ENCODE results near the gene AKT3.

Gene AKT3

DNA sequence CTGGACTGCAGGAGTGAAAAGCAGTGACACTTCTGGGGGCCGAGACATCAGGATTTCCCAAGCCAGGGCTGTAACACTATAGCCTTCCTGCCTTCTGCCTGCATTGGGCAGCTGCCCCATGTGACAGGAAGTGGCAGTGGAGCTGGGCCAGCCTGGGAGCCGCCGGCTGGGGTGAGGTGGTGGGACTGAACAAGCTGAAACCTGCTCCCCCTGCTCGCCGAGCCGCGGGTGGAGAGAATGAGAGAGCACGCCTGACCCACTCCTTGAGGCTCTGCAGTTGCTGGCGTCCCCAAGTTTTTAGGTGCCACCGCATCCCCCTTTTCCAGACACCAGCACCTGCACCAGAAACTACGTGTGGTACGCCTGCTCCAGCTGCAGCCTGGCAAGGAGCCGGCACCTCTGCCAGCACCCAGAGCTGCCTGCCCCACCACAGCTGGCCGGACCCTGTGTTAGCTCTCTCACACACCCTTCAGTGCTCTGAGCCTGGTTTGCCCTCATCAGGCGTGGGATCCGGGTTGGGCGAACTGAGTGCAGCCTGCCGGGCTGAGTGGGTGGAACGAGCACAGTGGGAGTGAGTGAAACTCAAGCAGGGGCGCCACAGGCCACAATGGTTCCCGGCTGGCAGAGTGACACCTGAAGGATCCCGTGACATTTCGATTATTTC lies 119.4 kb downstream of the AKT3 start:
- DNase-seq: no peak

DNA sequence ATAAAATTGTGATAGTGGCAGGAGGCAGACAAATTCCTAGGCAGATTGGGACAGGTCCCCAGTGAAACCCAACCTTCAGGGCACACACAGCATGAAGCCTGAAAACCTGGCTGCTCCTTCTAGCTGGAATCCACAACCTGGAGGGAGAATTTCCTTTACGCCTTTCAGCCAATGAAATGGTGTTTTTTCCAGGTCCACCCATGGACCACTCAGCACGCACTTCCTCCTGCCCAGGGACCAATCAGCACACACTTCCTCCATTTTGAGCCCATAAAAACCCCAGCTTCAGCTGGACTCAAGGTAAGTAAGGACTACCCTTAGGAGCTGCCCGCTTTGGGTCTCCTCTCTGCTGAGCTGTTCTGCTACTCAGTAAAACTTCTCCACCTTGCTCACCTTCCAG lies 120.1 kb downstream of the AKT3 start:
- no peak for DNase-seq

DNA sequence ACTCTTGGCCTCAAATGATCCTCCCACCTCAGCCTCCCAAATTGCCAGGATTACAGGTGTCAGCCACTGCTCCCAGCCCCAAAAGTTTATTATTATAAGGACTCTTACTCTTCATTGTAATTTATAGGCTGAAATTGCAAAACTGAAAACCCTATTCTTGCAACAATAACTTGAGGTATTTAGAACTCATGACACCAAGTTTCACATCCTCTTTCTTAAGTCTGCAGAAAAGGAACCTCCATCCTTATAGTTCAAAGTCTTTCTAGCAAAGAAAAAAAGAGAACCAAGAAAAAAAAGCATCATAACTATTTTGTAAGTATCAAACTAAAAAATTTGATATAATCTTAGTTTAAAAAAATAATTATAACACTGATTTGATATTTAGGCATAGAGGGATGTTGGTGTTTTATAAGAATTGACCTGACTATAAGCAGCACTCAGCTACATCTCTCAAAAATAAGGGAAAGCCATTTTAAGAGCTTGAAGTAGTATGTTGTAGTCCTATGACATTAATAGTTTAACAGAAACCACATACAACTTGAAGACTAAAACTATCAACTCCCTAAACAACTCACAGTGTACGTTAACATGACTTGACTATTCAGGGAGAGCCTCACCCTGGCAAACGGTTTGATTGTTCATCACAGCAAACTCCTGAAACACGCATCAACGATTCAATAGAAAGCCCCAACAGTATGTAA lies 122.4 kb downstream of the AKT3 start:
- DNase-seq: no peak

DNA sequence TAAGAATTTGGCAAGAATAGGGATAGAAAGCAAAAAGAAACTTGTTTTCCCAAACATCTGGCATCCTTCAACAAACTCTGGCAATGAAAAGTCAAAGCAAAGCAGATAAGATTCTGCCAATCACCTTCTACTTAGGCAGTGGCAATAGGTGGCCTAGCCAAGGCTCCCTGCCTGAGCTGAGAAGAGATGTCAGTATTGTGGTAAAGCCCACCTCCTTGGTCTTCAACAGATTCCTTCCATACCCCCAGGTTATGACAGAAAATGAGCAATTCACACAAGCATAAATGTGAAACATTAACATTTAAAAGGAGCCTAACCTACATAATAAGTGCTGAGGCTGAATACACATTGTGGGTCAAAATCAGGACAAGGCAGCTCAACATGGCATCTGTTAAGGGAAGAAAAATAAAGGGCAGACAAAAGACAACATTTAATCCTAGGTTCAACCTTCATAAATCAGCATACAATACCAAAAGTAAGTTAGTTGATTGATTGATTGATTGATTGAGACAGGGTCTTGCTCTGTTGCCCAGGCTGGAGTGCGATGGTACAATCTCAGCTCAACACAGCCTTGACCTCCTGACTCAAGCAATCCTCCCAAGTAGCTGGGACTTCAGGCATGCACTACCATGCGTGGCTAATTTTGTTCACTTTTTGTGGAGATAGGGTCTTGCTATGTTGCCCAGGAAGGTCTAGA lies 123.1 kb downstream of the AKT3 start:
- no peak for DNase-seq

DNA sequence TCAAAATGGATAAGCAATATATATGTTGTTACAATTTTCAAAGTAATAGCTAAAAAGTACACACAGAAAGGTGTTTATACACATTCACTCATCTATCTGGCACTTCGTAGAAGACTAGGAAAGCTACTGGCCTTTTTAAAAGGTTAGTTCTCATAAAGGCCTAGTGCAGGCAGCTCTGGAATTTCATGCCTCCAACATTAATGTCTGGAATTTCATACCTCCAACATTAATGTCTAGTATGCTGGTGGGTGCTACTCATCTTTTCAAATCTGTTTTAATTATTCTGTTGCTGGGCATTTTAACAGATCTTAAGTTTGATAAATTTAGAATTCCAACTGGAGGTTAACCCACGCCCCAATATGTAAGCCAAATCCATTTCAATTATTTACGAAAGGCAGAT lies 124.2 kb downstream of the AKT3 start:
- no peak for DNase-seq

DNA sequence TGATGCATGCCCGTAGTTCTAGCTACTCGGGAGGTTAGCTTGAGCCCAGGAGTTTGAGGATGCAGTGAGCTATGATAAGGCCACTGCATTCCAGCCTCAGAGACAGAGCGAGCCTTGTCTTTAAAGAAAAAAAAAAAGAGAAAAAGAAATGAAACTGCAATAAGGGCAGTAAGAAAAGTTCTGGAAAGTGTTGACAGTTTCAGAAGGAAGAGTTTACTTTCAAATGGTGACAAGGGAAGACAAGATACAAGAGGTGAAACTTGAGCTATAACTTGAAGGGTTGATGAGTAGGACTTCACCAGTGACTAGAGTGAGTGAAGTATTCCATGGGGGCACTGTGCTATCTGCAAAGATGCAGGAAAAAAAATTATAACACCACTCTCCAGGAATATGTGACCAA lies 125.0 kb downstream of the AKT3 start:
- no peak for DNase-seq

DNA sequence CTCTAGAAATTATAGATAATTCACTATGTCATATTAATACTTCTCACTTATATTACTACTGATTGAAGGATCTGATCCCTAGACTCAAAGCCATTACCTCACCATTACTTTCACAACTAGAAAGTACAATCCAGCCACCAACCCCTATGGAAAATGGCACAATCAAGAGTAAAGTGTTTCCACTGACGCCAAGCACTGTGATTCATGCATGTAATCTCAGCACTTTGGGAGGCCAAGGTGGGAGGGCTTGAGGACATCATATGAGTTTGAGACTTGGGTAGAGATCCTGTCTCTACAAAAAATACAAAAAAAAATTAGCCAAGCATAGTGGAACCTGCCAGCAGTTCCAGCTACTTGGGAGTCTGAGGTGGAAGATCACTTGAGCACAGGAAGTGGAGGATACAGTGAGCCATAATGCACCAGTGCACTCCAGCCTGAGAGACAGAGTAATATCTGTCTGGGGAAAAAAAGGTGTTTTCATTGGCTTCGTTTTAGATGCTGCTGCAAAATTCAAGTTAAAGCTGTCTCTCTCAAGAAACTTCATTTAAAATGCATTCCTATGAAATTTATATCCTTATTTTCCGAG lies 126.5 kb downstream of the AKT3 start:
- no peak for DNase-seq

DNA sequence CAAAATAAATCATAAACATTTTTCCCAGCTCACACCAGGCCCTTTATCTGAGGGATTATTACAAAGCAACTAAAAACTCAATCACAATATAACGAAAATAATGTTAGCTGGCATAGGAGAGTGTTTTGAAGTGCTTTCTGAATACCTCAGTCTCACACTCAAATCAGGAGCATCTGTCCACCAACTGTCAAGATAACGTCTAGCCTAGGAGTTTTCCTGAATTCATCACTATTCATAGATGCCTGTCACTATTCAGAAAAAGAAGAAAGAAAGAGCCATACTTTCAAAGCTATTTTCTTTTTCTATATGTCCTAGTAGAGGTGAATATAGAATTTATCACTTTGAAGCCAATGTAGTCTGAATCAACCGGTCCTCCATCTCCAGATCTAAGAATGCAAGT lies 127.0 kb downstream of the AKT3 start:
- DNase-seq: no peak

DNA sequence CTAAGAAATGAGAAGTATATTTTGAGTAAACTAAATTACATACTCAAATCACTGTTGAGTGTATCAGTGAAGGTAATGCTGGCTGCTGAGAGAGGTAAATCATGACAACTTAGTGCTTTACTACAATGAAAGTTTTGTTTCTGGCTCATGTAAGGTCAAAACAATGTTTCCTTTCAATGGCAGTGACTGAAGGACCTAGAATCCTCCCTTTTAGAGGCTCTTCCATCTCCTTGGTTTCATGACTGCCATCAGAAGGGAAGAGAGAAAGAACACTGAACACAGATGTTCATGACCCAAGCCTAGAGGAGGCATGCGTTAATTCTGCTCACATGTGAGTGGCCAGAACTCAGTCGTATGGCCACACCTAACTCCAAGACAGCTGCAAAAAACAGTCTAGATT lies 130.6 kb downstream of the AKT3 start:
- DNase-seq: no peak

DNA sequence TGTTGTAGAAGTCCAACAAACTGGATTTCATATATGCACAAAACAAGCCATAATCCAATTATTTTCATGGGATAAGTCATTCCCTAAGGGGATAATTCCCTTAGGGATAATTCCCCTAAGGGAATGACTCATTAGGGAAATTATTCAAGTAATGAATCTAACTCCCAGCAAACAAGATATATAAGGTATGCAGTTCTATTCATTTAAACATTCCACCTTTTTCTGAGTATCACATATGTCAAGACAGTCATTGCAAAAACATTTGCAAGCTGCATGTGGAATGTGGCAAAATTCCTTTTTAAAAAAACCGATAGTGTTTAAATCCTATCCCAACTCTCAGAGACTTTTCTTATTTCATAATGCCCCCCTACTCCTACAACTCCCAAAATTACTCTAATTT lies 131.2 kb downstream of the AKT3 start:
- no peak for DNase-seq

DNA sequence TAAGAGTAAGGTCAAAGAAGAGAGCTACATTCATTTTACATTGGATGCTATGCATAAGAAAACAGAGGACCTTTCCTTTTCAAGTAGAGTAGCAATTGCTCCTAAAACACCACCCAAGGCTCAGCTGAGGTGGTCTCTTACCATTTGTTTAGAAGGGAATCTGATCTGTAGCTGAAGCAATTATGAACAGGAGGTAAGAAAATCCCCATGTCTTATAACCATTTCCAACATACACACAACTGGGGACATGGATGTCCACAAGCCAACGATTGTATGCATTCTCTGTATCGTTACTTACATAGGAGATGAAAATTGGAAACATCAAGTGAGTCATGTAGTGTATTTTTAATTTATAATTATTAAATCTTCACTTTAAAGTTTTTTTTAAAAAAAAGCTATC lies 132.0 kb downstream of the AKT3 start:
- DNase-seq: no peak

DNA sequence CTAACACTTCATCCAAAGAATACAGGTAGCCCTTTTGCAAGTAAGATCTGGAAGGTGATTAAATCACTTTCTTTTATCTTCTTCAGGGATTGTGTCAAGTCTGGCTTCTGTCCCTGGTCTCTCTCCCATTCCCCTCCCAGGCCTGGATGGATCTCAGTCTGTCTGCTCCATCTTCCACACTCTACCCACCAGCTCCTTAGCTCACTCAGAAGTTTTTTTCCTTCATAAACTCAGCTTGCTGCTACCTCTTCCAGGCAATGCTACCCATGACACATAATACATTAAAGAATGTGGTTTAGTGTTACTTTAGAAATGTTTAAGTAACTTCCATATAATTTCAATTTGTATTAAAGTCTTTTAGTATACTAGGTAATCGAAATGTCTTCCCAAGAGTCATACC lies 133.1 kb downstream of the AKT3 start:
- DNase-seq: no peak

DNA sequence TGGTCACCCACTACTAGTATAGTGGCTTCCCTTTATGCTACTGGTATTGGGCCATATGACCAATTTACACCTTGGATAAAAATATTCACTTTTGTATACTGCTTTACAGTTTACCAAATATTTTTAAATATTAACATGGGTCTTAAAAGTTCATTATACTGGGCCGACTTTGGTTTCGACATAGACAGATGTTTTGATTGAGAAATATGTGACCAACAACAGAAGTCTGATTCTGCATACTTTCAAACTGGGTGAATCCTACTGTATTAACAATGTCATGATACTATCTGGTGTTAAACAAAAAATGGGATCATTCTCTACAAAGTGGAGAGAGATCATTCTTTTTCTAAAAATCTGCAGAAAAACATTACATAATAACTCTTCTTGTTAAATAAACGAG lies 134.8 kb downstream of the AKT3 start:
- no peak for DNase-seq

DNA sequence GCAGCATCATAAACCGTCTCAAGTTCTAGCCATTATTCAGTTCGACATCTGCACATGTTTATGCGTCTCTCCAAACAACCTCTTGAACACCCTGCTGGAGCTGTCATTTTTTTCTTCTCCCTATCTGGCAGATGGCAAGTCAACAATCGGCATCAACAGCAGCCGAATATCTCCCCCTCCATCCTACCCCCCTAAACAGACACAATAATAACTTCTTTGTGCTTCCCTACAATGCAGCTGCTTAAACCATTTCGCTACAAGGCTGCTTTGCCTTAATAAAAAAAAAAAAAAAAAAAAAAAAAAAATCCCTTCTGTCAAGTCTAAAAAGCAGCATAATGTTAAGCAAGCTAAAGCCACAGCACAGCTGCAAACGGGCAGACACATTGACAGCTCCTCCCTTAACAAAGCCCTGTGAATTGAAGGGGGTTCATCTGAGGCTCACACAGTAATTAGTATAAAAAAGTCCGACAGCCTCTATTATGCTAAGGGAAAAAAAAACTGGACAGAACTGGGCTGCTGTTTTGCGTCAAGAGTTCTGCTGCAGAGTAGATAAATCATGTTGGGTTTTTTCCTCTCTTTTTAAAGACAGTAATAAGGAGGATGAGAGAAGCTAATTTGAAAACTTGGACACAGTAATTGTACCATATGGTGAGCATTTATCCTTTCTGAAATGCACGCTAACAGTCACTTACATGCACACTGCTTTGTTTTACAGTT lies 136.4 kb downstream of the AKT3 start:
- no peak for DNase-seq

DNA sequence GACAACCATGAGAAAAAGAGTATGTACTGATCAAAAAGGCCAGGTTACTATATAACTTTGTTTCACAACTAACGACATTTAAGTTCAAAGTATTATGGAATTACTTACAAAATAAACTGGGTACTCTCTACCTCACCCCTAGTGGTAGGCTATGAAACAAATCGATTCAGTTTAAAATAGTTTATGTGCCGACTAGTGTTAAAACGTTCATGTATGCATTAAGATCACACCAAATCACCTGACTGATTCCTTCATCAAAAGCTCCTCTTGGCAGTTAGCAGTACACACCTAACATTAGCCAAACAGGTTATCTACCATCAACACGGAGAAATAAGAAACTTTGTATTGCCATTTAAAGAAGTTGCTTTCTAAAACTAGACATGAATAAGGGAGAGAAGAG lies 137.1 kb downstream of the AKT3 start:
- no peak for DNase-seq

DNA sequence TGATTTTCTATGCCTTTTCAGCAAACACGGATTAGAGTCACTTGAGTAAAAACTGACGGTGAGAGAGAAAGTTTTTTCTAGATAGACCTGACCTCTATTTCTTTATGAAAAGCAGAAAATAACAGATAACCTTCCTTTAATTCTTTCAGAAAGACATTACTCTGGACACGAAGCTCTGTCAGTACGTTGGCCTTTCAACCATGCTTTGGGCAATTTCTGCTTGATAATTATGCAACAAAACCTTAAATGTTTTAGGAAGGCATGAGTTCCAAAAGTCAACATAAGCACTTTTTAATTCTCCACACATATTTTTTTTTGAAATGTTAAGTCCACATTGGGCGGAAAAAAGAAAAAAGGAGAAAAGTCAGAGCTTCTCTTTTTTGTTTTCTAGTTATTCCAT lies 137.8 kb downstream of the AKT3 start:
- no peak for DNase-seq

DNA sequence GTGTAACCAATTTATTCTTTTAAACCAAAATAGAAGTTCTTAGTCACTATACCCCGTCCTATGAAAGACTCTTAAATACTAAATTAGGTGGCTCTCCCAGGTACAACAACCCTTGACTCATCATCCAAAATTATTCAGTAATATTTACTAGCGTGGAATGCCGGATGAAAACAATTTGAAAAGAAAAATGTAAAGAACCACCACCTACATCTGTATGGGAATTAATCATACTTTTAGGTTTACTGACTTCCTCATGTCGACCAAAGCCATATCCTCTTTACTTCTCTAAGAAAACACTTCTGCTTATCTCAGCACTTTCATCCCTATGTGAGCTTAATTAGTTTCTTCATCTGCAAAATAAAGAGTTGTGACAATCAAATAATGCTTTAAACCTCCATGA lies 139.6 kb downstream of the AKT3 start:
- DNase-seq: no peak

DNA sequence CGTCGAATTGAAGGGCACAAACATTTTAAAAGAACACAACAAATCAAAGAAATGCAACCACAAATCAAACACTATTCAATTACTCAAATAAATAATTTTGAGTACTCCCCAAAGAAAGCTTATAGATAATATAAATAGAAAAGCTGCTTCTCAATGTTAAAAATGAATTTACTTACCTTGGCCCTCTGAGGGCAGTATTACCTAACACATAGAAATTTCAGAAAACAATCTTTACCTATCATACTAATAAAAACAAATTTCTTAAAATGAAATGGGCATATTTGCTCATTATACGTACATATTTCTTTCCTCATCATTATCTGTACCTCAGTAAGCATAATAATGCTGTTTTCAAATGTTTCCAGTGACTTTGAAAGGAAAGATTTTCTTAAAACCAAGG lies 141.8 kb downstream of the AKT3 start:
- no peak for DNase-seq

DNA sequence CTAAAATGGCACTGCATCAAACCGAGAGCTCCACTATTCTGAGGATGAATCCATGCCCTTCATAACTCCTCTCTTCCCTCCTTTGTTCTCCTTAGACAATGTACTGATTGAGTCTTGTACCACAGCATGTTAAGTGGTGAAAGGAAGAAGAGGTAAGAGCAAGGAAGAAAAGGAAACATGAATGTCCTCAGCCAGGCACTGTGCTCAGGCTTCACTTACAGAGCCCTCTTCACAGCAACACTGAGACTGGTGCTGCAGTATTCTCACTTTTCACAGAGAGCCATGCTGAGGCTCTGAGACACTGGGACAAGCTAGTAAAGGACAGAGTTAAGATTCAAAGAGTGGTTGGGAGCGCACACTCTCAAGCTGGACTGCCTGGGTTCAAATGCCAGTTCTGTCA lies 143.5 kb downstream of the AKT3 start:
- DNase-seq: no peak

DNA sequence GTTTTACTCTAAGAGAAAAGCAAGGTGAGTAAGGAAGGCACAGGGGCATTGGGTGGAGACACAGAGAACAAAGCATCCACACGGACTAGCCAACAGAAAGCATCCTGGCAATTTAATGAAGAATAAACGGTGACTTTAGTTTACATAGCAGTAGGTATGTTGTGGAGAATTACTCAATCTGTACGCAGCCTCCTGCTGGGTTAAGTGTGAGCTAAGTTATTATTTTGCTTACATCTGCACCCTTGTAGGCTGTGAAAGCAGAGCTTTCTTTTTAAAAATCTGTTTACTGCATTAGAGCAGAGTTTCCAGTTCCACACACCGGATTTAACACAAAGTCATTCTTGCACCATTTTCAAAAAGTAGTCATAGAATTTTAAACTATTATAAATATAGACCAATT lies 144.5 kb downstream of the AKT3 start:
- DNase-seq: no peak

DNA sequence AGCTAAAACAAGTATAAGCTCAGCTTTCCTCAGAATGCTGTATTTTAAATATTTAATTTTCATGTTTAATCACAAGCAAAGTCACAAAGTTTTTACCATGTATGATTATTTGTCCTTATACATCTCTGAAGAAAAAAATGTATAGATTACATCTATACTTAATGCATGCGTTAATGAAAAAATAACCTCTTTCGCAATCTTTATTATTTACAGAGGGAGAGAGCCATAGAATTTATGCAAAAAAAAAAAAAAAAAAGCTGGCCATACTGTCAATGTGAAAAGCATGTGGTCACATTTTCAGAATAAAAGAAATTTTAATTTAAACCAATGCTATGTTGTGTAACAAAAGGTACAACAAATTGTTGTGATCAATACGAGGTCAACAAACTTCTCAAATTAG lies 148.2 kb downstream of the AKT3 start:
- DNase-seq: no peak

DNA sequence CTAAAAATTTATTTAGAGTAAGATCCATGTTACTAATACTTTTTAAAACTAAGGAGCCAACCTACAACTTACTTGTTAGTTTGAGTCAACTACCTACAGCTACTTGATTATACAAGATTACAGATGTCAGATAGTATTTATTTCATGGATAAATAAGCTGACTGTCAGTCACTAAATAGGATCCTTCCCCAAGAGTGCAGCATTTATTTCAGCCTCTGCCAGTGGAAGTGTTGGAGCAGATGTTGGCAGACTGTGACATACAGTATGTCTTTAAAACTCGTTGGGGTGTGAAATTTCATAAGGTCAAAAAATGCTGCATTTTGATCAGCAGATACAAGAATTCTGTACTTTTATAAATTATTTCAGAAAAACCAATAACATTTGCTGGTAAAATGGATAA lies 156.2 kb downstream of the AKT3 start:
- no peak for DNase-seq

DNA sequence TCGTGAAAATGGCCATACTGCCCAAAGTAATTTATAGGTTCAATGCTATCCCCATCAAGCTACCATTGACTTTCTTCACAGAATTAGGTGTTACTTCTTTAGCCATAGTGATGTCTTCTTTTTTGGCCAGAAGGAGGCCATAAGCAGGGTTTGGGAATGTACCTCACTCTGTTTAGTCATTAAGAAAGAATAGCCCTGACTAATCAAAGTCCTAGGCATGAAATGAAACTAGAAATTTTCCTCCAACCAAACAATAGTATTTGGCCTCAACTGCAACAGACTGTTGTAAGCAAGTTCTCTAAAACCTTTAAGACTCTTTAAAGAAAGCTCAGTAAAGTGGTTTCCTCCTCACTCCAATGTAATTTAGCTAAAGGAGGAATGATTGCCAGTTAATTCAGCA lies 163.9 kb downstream of the AKT3 start:
- no peak for DNase-seq

DNA sequence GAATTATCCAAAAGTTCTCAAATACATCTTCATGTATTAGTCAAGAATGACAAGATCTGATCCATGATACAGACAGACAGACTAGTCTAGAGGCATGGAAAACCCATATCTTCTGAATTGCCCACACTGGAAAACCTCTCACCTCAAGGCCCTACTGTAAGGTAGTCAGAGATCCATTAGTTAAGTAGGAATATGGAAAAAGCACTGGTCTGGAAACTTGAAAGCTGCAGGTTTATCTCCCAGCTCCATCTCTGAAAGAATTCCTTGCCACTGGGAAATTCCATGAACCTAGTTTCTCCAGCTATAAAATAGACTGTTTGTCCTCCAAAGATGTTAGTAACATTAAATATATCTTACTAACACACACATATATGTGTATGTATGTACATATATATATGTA lies 169.2 kb downstream of the AKT3 start:
- no peak for DNase-seq
